NCI-H1930 (cell line): ENCODE data around the gene ARMH2.
"Not testable (repeated sequence)": the region's sequence is repeated elsewhere in the genome, so short reads cannot be mapped to it uniquely, and the experiment has no call there.

Experiments
- DNase-seq, 2 experiments: peaks; one replicate each; lab custom pipeline; 2025; lab: John Stamatoyannopoulos, UW

Gene ARMH2

DNA sequence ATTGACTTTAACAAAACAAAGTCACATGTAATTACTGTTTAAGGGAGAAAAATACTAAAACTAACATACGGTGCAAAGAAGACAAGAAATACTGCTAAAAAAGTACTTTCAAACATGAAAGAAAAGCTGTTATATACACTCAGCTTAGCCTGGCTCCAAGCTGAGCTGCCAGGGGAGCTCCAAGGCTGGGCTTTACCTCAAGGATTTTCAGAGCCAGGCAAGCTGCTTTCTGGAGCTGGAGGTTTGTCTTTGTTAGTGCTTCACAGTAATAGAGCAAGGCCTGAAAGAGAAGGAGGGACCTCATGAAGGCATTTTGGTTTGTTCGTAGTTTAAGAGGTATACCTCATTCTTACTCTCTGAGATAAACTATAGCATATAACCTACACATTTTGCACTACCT, 19.6 kb upstream of the ARMH2 start:
- DNase-seq: no peak

DNA sequence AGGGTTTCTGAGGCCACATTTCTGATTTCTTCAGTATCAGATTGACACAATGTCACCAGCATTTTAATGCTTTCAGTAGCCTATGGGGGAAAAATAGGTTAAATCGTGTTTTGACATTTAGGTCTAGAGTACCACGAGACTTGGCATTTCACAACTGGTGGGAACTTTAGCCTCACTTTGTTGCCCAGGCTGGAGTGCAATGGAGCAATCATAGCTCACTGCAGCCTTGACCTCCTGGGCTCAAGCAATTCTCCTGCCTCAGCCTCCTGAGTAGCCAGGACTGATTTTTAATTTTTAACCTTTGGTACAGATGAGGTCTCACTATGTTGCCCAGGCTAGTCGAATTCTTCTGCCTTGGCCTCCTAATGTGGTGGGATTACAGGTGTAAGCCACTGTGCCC, 11.0 kb upstream of the ARMH2 start:
- DNase-seq: no peak

DNA sequence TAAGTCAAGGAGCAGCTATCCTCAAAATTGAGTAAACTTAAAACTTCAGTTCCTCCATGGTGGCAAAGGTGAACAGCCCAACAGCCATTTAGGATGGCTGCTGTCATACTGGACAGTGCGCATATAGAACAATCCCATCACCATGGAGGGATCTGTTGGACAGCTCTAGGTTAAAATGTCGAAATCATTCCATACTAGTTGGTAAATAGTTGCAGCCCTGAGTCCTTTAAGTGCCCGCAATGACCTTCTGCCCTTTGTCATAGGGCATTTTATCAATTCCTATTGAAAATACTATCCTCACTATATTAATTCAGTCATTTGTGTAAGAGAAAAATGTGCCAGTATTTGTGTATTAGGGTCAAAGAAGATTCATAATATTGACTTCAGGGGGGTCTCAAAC, 8.9 kb upstream of the ARMH2 start:
- DNase-seq: no peak

DNA sequence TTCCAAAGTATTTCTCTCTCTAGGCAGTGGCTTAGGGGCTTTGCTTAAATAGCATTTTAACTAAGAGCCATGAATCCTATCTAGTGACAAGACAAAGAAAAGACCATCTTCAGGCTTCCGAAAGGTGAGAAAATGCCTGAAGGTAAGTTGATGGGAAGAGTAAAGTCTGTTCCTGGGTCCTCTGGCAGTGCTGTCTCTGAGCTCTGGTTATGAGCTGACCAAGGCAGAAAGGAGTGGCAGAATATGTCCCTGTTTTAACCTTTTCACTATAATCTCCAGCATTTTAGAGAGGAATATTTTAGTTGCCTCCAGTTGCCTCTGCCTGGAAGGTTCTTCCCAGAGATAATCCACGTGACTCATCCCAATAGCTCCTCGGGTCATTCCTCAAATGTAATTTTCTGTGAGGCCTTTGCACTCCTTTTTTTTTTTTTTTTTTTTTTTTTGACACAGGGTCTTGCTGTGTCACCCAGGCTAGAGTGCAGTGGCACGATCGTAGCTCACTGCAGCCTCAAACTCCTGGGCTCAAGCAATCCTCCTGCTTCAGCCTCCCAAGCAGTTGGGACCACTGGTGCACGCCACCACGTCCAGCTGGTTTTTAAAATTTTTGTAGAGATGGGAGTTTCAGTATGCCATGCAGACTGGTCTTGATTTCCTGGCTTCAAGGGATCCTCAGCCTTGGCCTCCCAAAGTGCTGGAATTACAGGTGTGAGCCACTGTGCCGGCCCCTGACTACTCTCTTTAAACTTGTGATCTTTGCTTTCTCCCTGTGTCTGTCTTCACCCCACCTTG, 3.7 kb upstream of the ARMH2 start:
- DNase-seq: no peak

DNA sequence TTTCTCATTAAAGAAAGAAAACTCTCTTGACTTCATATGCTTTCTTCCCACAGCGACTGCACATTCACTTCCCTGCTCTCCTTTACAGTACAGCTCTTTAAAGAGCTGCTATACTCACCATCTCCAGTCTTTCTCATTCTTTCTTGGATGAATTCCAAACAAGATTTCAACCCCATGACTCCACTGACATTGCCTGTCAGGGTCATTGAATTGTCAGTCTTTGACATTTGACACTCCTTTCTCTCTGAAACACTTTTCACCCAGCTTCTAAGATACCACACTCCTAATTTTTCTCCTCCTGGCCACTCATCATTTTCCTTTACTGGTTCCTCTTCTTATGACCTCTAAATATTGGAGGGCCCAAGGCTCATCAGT, 811 bp upstream of the ARMH2 start:
- DNase-seq: no peak

DNA sequence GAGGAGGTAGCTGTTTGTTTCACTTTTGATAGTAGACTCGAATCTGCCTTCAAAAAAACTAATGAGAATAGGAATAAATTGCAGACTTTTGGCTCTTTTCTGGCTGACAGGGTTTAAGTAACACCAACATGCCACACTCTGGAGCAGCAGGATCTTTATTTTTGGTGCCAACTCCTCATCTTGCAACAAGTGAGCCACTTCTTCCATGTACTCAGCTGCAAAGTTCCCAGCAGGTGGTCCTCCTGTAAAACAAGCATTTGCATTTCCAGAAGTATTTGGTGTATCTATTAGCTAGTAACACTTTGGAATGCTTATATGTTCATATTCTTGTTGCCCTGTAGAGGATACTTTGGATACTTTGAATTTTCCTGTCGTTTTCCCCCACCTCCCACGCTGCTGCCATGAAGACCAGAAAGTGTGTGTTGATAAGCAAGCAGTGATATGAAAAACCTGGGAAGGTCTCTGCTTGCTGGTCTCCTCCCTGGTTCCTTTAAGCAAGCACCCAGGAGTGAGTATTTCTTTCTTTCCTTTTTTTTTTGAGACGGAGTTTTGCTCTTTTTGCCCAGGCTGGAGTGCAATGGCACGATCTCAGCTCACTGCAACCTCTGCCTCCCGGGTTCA, 1.0 kb downstream of the ARMH2 start:
- no peak for DNase-seq

DNA sequence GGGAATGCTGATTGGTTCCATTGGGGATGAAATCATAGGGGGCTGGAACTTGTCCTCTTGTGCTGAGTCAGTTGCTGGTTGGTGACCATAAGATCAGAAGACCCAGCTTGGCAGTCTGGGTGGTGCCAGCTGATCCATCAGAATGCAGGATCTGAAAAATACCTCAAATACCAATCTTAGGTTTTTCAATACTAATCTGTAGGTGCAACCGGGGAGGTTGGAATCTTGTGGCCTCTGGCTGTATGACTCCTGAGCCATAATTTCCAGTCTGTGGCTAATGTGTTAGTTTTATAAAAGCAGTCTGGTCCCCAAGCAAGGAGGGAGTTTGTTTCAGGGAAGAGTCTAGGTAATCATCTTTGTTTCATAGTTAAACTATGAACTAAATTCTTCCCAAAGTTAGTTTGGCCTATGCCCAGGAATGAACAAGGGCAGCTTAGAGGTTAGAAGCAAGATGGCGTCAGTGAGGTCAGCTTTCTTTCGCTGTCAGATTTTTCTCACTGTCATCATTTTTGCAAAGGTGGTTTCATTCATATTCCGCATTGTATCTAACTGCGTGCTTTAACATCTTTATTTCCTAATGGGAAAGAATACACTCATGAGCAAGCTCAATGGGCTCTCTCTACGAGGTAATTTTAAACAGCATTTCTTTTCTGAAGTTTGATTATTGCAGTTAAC, 2.0 kb downstream of the ARMH2 start:
- no peak for DNase-seq

DNA sequence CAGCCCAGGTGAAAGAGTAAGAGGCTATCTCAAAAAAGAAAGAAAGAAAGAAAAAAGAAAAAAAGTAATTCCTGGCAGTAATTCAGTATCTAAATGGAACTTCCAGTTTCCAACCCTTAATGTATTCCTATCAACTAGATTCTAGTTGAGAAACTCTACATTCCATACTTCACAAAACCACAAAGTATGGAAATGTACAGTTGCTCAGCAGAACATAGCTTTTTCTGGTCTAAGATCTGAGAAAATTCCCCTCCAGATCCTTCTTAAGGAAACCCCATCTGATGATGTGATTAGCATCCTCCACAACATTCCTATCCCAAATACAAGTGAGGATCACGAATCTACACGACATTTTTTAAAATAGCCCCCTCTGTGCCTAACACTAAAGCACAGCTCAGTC, 3.6 kb downstream of the ARMH2 start:
- DNase-seq: no peak

DNA sequence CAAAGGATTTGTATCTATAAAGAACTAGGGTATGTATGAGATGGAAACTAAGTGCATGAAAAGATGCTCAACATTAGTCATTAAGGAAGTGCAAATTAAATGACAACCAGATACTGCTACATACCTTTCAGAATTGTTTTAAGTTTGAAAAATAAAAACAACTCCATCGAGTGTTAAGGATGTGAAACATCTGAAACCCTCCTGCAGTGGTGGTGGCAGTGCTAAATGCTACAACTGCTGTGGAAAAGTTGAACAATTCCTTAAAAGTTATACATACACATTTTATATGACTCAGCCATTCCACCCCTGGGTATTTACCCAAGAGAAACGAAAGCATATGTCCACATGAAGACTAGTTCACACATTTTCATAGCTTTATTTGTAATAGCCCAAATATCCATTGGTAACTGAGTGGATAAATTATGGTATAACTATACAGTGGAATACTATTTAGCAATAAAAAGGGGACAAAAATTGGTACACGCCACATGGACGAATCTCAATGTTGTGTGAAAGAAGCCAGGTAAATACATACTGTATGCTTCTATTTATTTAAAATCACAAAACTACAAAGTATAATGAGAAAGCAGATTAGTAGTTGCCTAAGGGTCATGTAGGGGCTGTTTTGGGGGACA, 10.6 kb downstream of the ARMH2 start:
- no peak for DNase-seq

DNA sequence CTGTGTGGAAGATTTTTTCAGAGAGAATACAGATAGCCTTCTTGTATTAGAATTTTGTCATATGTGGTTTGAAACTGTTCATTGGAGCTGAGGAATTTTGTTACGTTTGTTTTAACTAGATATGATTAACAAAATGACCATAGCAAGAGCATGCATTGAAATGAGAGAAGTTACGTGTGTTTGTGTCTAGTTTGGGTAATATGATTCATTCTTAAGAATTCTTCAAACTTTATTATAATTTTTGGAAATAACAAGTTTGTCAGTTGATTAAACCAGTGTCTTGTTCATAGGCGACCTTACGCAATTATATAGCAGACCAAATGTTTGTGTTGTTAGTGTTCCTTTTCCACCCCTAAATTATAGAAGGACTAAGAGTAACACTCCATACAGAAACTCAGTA, 18.5 kb downstream of the ARMH2 start:
- DNase-seq: no peak

DNA sequence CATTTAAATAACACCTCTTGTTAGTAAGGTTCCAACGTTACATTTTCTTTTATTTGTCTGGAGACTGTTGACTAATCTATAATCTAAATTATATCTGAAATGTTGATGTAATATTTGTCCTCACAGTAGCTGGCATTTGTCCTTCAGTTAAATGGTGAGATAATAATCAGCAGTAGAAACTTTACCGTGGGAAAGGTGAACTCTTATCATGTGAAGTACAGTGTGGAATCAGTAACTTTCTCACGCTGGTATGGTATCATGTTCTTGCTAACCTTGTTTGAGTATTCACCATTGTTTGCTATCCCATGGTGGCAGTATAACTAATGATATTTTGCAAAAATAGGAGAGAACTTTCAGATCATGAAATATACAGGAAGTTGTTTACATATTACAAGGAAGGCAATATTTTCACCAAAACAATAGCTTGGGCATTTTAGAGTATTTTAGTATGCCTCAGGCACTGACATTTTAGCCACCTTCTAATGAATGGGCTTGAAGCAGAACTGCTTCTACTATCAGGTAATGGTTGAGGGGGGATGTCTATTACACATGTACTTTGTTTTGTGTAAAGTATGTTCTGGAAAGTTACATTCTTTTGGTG, 19.2 kb downstream of the ARMH2 start:
- no peak for DNase-seq

DNA sequence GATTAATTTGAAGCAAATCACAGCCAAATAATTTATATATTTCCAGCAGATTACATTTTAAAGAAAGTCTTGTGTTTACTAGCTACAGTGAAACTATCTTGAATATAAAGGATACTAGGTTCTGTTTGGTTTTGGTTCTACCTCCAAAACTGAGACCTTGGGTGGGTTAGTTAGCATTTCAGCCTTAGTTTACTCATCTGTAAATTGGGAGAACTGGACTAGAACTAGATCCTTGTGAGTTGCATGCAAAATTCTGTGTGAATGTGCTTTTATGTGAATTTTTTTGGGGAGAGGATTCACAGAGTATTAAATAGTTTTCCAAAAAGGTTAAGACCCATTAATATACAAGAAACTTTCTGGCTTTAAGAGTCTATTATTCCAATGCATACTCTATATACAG, 19.8 kb downstream of the ARMH2 start:
- DNase-seq: no peak

DNA sequence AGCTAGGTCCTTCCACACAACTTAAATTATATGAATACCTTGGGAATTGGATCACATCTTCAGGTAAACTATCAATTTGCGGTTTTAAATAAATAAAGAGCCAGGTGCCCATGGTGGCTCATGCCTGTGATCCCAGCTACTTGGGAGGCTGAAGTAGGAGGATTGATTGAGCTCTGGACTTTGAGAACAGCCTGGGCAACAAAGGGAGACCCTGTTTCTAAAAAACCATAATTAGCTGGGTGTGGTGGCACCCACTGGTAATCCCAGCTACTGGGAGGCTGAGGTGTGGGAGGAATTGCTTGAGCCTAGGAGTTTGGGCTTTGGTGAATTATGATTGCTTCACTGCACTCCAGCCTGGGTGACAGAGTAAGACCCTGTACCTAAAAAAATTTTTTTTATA, 20.6 kb downstream of the ARMH2 start:
- DNase-seq: no peak

DNA sequence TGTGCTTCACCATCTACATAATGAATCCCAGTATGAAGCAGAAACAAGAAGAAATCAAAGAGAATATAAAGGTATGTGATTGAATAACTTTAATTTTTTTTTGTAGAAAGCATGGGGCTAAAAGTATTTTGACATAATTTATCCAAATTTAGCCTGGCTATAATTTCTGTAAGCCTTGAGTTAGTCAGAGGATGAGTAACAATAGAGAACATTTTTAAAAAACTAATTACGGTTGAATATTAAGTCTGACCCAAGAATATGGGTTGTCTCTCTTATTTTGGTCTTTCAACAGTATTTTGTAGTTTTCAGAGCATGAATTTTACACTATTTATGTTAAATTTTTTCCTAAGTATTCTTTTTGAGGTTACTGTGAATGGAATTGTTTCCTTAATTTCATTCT, 21.5 kb downstream of the ARMH2 start:
- no peak for DNase-seq

DNA sequence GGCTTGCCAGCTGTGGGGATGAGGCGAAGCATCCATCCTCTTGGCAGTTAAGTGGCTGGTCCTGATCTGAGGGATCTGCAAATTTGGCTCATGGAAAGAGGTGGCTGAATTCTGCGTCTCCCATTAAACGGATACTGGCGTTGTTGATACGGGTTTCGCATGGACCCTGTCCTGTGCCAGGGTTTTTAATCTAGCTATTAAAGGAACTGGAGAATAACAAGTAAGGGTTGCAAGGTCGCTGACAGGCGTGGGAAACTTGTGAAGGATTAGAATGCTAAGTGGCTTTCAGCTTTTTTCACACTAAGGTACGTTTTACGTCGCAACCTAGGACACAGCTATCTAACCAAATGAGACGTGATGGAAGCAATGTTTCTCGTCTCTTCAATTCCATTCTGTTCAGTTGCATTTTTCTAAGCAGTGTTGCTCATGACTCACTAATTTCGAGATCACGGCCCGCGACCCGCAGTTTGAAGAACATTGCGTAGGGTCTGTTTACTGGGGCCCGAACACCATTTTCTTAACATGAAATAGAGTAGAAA, 23.1 kb downstream of the ARMH2 start:
- no peak for DNase-seq

DNA sequence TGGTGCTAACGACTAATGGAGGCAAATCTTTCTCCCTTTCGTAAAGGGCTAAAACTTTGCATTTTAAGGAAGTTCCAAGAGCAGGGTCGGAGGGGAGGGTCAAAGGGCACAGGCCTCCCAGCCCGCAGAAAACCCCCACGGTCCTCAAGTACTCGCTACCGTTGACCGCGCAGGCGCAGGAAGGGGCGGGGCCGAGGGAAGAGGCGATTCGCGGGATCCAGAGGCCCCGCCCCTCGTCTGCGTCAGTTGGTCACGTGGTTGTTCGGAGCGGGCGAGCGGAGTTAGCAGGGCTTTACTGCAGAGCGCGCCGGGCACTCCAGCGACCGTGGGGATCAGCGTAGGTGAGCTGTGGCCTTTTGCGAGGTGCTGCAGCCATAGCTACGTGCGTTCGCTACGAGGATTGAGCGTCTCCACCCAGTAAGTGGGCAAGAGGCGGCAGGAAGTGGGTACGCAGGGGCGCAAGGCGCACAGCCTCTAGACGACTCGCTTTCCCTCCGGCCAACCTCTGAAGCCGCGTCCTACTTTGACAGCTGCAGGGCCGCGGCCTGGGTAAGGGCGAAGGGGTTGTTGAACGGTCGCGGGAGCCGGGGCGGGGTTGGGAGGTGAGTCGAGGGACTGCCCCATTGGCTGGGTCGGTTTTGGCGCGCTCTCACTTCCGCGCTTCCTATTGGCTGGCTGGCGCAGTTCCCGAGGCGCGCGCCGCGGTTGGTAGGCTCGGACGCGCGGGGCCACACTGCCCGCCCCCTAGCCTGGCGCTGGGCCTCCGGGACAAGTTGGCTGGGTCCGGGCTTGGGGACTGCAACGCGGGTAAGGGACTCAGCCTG, 23.8 kb downstream of the ARMH2 start, which contains the start of gene GMNN:
GMNN (plus strand) TSS at position 242 of the 824 bp plus-strand sequence. CDS start 2,310 bp downstream, outside the sequence.
- peak; percentile 92 to 96 for DNase-seq

DNA sequence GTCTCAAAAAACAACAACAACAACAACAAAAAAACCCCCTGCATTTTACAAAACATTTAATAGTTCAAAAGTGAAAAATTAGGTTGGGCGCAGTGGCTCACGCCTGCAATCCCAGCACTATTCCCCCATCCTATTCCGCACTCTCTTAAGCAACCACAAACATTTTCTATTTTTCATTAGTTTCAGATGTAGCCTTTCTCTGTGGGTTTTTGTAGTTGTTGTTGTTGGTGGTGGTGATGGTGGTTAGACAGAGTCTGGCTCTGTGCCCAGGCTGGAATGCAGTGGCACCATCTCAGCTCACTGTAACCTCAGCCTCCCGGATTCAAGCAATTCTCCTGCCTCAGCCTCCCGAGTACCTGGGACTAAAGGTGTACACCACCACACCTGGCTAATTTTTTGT, 30.4 kb downstream of the ARMH2 start:
- no peak for DNase-seq

DNA sequence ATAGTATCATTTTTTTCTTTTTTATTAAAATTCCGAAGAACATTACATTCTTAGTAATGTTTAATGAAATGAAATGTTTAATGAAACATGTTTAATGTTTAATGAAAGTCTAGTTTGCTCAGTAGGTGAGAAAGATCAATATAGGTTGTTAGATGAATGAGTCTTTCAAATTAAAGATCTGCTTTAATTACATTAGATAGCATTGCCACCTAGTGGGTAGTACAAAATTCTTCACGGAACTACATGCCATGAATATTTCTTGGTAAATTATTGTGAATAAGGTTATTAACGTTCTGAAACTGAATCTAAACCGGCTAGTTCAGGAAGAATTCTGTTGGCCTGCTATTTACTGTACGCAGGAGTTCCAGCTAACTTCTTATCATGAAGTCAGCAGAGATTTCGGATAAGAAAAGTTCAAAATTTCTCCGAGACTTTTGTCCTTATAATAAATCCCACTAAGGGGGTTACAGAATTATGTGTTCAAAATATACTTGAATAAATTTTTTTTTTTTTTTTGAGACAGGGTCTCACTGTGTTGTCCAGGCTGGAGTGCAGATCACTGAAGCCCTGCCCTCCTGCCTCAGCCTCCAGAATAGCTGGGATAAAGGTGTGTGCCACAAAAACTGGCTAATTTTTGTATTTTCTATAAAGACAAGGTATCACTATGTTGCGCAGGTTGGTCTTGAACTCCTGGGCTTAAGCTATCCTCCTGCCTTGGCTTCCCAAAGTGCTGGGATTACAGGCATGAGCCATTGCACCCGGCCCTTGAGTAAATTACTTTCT, 31.8 kb downstream of the ARMH2 start:
- DNase-seq: no peak

DNA sequence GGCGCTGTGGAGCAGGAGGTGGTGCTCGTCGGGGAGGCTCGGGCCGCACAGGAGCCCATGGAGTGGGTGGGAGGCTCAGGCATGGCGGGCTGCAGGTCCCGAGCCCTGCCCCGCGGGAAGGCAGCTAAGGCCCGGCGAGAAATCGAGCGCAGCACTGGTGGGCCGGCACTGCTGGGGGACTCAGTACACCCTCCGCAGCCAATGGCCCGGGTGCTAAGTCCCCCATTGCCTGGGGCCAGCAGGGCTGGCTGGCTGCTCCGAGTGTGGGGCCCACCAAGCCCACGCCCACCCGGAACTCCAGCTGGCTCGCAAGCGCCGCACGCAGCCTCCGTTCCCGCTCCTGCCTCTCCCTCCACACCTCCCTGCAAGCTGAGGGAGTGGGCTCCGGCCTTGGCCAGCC, 32.7 kb downstream of the ARMH2 start:
- DNase-seq: not testable (repeated sequence)
